ENCODE measurements around the gene ZDHHC17.

- no peak for TF ChIP-seq CTCF (IDR thresholded peaks at IDR 0.05)
- no peak for TF ChIP-seq EP300 (IDR thresholded peaks at IDR 0.05)
- TF ChIP-seq POLR2A (IDR thresholded peaks at IDR 0.05) = no peak
These were observed 21.5 kb downstream of the ZDHHC17 start for GRCh38 chr12:76785407-76785806.

All from tibial nerve (tissue), 4 donors.